Astrocyte (in vitro differentiated cells and primary cell): ENCODE data around the gene ROBO3. TPM values are rescaled to one million over a fixed set of nuclear protein-coding genes. Genes with fewer than 3 reads are reported as not detected.

Source experiments
- DNase-seq: peaks from one replicate; pipeline ENCODE4 v3.0.0-alpha.2; 2010; ENCODE audit warnings: low read depth
- FAIRE-seq: peaks from 2 replicates; lab custom pipeline; 2011; peaks lifted over from hg19 to GRCh38; lab: Jason Lieb, UNC
- H2AFZ ChIP-seq: 2 replicates; pipeline ENCODE4 v1.6.0; 2012; ENCODE audit warnings: low read depth, low read length, inconsistent platforms
- H3K27ac ChIP-seq: 2 replicates; pipeline ENCODE4 v1.5.1; 2011; ENCODE audit warnings: low read depth, low read length, inconsistent platforms
- H3K27me3 ChIP-seq: 2 replicates; pipeline ENCODE4 v1.6.0; 2011; ENCODE audit warnings: low read length, inconsistent platforms; ENCODE audit not compliant: insufficient read depth
- H3K36me3 ChIP-seq: 2 replicates; pipeline ENCODE4 v1.5.1; 2011; ENCODE audit warnings: low read length, inconsistent platforms; ENCODE audit not compliant: insufficient read depth
- H3K4me1 ChIP-seq: 2 replicates; pipeline ENCODE4 v1.5.1; 2011; ENCODE audit warnings: low read length, inconsistent platforms; ENCODE audit not compliant: insufficient read depth
- H3K4me2 ChIP-seq: 2 replicates; pipeline ENCODE4 v1.6.0; 2012; ENCODE audit warnings: low read length, inconsistent platforms
- H3K4me3 ChIP-seq: 2 replicates; pipeline ENCODE4 v1.5.1; 2011; ENCODE audit warnings: low read depth, mild to moderate bottlenecking, low read length, inconsistent platforms; ENCODE audit not compliant: insufficient read depth
- H3K79me2 ChIP-seq: 2 replicates; pipeline ENCODE4 v1.6.0; 2012; ENCODE audit warnings: mild to moderate bottlenecking, low read length, inconsistent platforms; ENCODE audit not compliant: insufficient read depth
- H3K9ac ChIP-seq: 2 replicates; pipeline ENCODE4 v1.6.0; 2012; ENCODE audit warnings: mild to moderate bottlenecking, low read length, inconsistent platforms
- H3K9me3 ChIP-seq: 2 replicates; pipeline ENCODE4 v1.5.1; 2012; ENCODE audit warnings: low read depth, mild to moderate bottlenecking, low read length, inconsistent platforms; ENCODE audit not compliant: insufficient read depth
- H4K20me1 ChIP-seq: 2 replicates; pipeline ENCODE4 v1.6.0; 2012; ENCODE audit warnings: low read length, inconsistent platforms; ENCODE audit not compliant: insufficient read depth
- H3K27ac Mint-ChIP-seq: one replicate; pipeline ENCODE4 v1.8.0; 2021; ENCODE audit warnings: mild to moderate bottlenecking, mixed read lengths; ENCODE audit not compliant: unreplicated experiment
- H3K27me3 Mint-ChIP-seq: one replicate; pipeline ENCODE4 v1.8.0; 2021; ENCODE audit warnings: low read depth, mixed read lengths; ENCODE audit not compliant: unreplicated experiment
- H3K36me3 Mint-ChIP-seq: one replicate; pipeline ENCODE4 v1.8.0; 2021; ENCODE audit warnings: low read depth, mixed read lengths; ENCODE audit not compliant: unreplicated experiment
- H3K4me1 Mint-ChIP-seq: one replicate; pipeline ENCODE4 v1.8.0; 2021; ENCODE audit warnings: low read depth, mixed read lengths; ENCODE audit not compliant: unreplicated experiment
- H3K4me3 Mint-ChIP-seq: one replicate; pipeline ENCODE4 v1.8.0; 2021; ENCODE audit warnings: mild to moderate bottlenecking, moderate library complexity, mixed read lengths; ENCODE audit not compliant: unreplicated experiment
- H3K9me3 Mint-ChIP-seq: one replicate; pipeline ENCODE4 v1.8.0; 2021; ENCODE audit warnings: mild to moderate bottlenecking, mixed read lengths; ENCODE audit not compliant: unreplicated experiment
- EZH2 ChIP-seq: IDR thresholded peaks from 2 replicates; pipeline ENCODE4 v1.6.1; 2012; ENCODE audit warnings: mild to moderate bottlenecking, low read length, inconsistent platforms; ENCODE audit not compliant: insufficient read depth
- total RNA-seq: library from RNA; stranded (reverse); gene quantifications from 2 replicates; pipeline ENCODE4 v1.2.1, GENCODE V29; 2021
- TF ChIP-seq, protein P1 (sequence below): IDR thresholded peaks from 2 replicates; pipeline ENCODE4 v1.5.1; 2011; ENCODE audit warnings: low read depth, mild to moderate bottlenecking, inconsistent platforms, low read length, moderate library complexity; ENCODE audit not compliant: insufficient read depth

ROBO3 gene
- total RNA-seq, 1 donor from 2014 or later: 12.9 TPM

GRCh38 chr11:124899383-124900145, 34.3 kb downstream of the ROBO3 start:
- Histone ChIP-seq H4K20me1 (no peaks in the 10 kb centered on the region), H3K9ac (peak overlapping the region; percentile 65), H2AFZ (no peak overlapping the region), H3K27me3 (no peaks in the 10 kb centered on the region), H3K36me3 (no peaks in the 10 kb centered on the region), H3K9me3 (no peaks in the 10 kb centered on the region), H3K27ac (peak overlapping the region; percentile 89), H3K4me3 (no peak overlapping the region), H3K79me2 (no peaks in the 10 kb centered on the region), H3K4me1 (peaks cover 50% of the 10 kb centered on the region), H3K4me2 (peak overlapping the region; percentile 77)
- TF ChIP-seq EZH2: no peak
- TF ChIP-seq, protein P1, sequence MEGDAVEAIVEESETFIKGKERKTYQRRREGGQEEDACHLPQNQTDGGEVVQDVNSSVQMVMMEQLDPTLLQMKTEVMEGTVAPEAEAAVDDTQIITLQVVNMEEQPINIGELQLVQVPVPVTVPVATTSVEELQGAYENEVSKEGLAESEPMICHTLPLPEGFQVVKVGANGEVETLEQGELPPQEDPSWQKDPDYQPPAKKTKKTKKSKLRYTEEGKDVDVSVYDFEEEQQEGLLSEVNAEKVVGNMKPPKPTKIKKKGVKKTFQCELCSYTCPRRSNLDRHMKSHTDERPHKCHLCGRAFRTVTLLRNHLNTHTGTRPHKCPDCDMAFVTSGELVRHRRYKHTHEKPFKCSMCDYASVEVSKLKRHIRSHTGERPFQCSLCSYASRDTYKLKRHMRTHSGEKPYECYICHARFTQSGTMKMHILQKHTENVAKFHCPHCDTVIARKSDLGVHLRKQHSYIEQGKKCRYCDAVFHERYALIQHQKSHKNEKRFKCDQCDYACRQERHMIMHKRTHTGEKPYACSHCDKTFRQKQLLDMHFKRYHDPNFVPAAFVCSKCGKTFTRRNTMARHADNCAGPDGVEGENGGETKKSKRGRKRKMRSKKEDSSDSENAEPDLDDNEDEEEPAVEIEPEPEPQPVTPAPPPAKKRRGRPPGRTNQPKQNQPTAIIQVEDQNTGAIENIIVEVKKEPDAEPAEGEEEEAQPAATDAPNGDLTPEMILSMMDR: no peak
- Mint-ChIP-seq H3K27ac (no peak overlapping the region), H3K4me3 (no peak overlapping the region), H3K9me3 (peaks cover 2% of the 10 kb centered on the region), H3K27me3 (peaks cover 8% of the 10 kb centered on the region), H3K36me3 (no peaks in the 10 kb centered on the region), H3K4me1 (peaks cover 30% of the 10 kb centered on the region)
- DNase-seq (no peak), FAIRE-seq (peak; percentile 9)

DNA sequence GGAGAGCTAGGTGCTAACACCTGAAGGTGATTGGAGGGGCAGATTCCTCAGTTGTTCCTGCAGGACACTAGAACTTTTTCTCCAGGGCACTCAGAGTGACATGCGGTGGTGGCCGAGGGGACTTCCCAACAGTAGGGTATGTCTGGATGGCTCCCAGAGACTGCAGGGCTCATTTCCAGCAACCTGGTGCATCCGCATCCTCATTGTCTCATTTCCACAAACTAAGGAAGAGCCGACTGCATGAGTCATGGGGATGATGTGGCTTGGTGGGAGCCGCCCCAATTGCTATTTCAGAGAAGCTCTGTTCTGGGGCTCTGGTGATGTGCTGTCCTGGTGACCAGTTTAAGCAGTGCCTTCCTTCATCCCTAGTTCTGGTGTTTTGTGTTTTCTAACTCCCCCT, 35.2 kb downstream of the ROBO3 start:
- peak; percentile 95 for FAIRE-seq
- Histone ChIP-seq H3K9ac (peak overlapping the region; percentile 65), H3K4me3 (no peak overlapping the region), H3K36me3 (no peaks in the 10 kb centered on the region), H3K9me3 (no peaks in the 10 kb centered on the region), H3K27ac (peak overlapping the region; percentile 89), H3K4me2 (peak overlapping the region; percentile 77), H3K4me1 (peaks cover 50% of the 10 kb centered on the region), H2AFZ (peak overlapping the region; percentile 29), H3K27me3 (no peaks in the 10 kb centered on the region), H3K79me2 (no peaks in the 10 kb centered on the region), H4K20me1 (no peaks in the 10 kb centered on the region)
- H3K27ac Mint-ChIP-seq: peak overlapping the region; percentile 50
- peak; percentile 83 for DNase-seq
- peaks cover 4% of the 10 kb centered on the region for H3K27me3 Mint-ChIP-seq
- no peaks in the 10 kb centered on the region for H3K36me3 Mint-ChIP-seq
- H3K4me1 Mint-ChIP-seq: peaks cover 30% of the 10 kb centered on the region
- H3K4me3 Mint-ChIP-seq: no peak overlapping the region
- peaks cover 2% of the 10 kb centered on the region for H3K9me3 Mint-ChIP-seq
- no peak for TF ChIP-seq EZH2
- TF ChIP-seq, protein P1: no peak

- FAIRE-seq (no peak), DNase-seq (no peak)
- H3K27me3 Mint-ChIP-seq: peaks cover 2% of the 10 kb centered on the region
- no peak overlapping the region for H3K27ac ChIP-seq
- no peak overlapping the region for H3K4me3 ChIP-seq
- no peaks in the 10 kb centered on the region for H3K9me3 ChIP-seq
- H4K20me1 ChIP-seq: no peaks in the 10 kb centered on the region
- H3K27me3 ChIP-seq: no peaks in the 10 kb centered on the region
- no peak overlapping the region for H3K27ac Mint-ChIP-seq
- no peak overlapping the region for H2AFZ ChIP-seq
- H3K9me3 Mint-ChIP-seq: peaks cover 9% of the 10 kb centered on the region
- peaks cover 34% of the 10 kb centered on the region for H3K4me1 ChIP-seq
- no peaks in the 10 kb centered on the region for H3K79me2 ChIP-seq
- no peak for TF ChIP-seq EZH2
- TF ChIP-seq, protein P1: no peak
- no peaks in the 10 kb centered on the region for H3K36me3 ChIP-seq
- H3K4me3 Mint-ChIP-seq: no peak overlapping the region
- no peak overlapping the region for H3K4me2 ChIP-seq
- no peaks in the 10 kb centered on the region for H3K36me3 Mint-ChIP-seq
- H3K4me1 Mint-ChIP-seq: peaks cover 23% of the 10 kb centered on the region
- no peak overlapping the region for H3K9ac ChIP-seq
Measured at GRCh38 chr11:124902616-124903015, 37.4 kb downstream of the ROBO3 start.
